Osteocyte (in vitro differentiated cells): ENCODE measurements around the gene SLC26A11. TPM values are rescaled to one million over a fixed set of nuclear protein-coding genes. Genes with fewer than 3 reads are reported as not detected.

Experiments
- DNase-seq: peaks from one replicate; pipeline ENCODE4 v3.0.0; 2021; ENCODE audit warnings: mixed read lengths; ENCODE audit not compliant: unreplicated experiment; ENCODE audit errors: extremely low spot score
- H3K27ac Mint-ChIP-seq: one replicate; pipeline ENCODE4 v1.8.0; 2021; ENCODE audit warnings: mild to moderate bottlenecking, mixed read lengths; ENCODE audit not compliant: unreplicated experiment
- H3K27me3 Mint-ChIP-seq: one replicate; pipeline ENCODE4 v1.8.0; 2021; ENCODE audit warnings: mixed read lengths; ENCODE audit not compliant: unreplicated experiment
- H3K36me3 Mint-ChIP-seq: one replicate; pipeline ENCODE4 v1.8.0; 2021; ENCODE audit warnings: mixed read lengths; ENCODE audit not compliant: unreplicated experiment
- H3K4me1 Mint-ChIP-seq: one replicate; pipeline ENCODE4 v1.8.0; 2021; ENCODE audit warnings: mixed read lengths; ENCODE audit not compliant: unreplicated experiment
- H3K4me3 Mint-ChIP-seq: one replicate; pipeline ENCODE4 v1.8.0; 2021; ENCODE audit warnings: mild to moderate bottlenecking, moderate library complexity, mixed read lengths; ENCODE audit not compliant: unreplicated experiment
- H3K9me3 Mint-ChIP-seq: one replicate; pipeline ENCODE4 v1.8.0; 2021; ENCODE audit warnings: mixed read lengths; ENCODE audit not compliant: unreplicated experiment
- CTCF ChIP-seq: fragments of 200-600 bp; sonication (generic); IDR thresholded peaks from 2 replicates; pipeline ENCODE4 v1.5.0; 2021; ENCODE audit warnings: antibody characterized with exemption, mild to moderate bottlenecking, moderate library complexity
- total RNA-seq: library from RNA; stranded (reverse); gene quantifications from 2 replicates; pipeline ENCODE4 v1.2.1, GENCODE V29; 2021

SLC26A11 gene
- total RNA-seq, 1 donor from 2014 or later: 34.7 TPM

GRCh38 chr17:80245566-80246265 lies 25.5 kb downstream of the SLC26A11 start:
- H3K4me1 Mint-ChIP-seq: no peaks in the 10 kb centered on the region
- H3K4me3 Mint-ChIP-seq: no peak overlapping the region
- no peak overlapping the region for H3K27ac Mint-ChIP-seq
- no peaks in the 10 kb centered on the region for H3K9me3 Mint-ChIP-seq
- no peak for TF ChIP-seq CTCF
- H3K36me3 Mint-ChIP-seq: peaks cover 24% of the 10 kb centered on the region
- H3K27me3 Mint-ChIP-seq: no peaks in the 10 kb centered on the region
- DNase-seq: no peak

GRCh38 chr17:80246266-80246681 lies 26.0 kb downstream of the SLC26A11 start:
- H3K9me3 Mint-ChIP-seq: no peaks in the 10 kb centered on the region
- no peak for DNase-seq
- H3K27me3 Mint-ChIP-seq: no peaks in the 10 kb centered on the region
- H3K4me3 Mint-ChIP-seq: no peak overlapping the region
- no peak for TF ChIP-seq CTCF
- peaks cover 24% of the 10 kb centered on the region for H3K36me3 Mint-ChIP-seq
- H3K4me1 Mint-ChIP-seq: no peaks in the 10 kb centered on the region
- H3K27ac Mint-ChIP-seq: no peak overlapping the region

- Mint-ChIP-seq H3K27ac (no peak overlapping the region), H3K27me3 (no peaks in the 10 kb centered on the region), H3K36me3 (peaks cover 21% of the 10 kb centered on the region), H3K4me1 (no peaks in the 10 kb centered on the region), H3K9me3 (no peaks in the 10 kb centered on the region), H3K4me3 (no peak overlapping the region)
- no peak for DNase-seq
- no peak for TF ChIP-seq CTCF
Measured at GRCh38 chr17:80246726-80247125, 26.5 kb downstream of the SLC26A11 start.

GRCh38 chr17:80247561-80247960 lies 27.3 kb downstream of the SLC26A11 start:
- no peak for TF ChIP-seq CTCF
- H3K9me3 Mint-ChIP-seq: no peaks in the 10 kb centered on the region
- no peaks in the 10 kb centered on the region for H3K27me3 Mint-ChIP-seq
- no peak overlapping the region for H3K27ac Mint-ChIP-seq
- H3K36me3 Mint-ChIP-seq: peaks cover 19% of the 10 kb centered on the region
- H3K4me3 Mint-ChIP-seq: no peak overlapping the region
- no peak for DNase-seq
- no peaks in the 10 kb centered on the region for H3K4me1 Mint-ChIP-seq

- Mint-ChIP-seq H3K4me3 (no peak overlapping the region), H3K27ac (no peak overlapping the region), H3K9me3 (no peaks in the 10 kb centered on the region), H3K36me3 (peaks cover 13% of the 10 kb centered on the region), H3K4me1 (no peaks in the 10 kb centered on the region), H3K27me3 (no peaks in the 10 kb centered on the region)
- DNase-seq: no peak
- no peak for TF ChIP-seq CTCF
Measured at GRCh38 chr17:80248001-80248893, 28.0 kb downstream of the SLC26A11 start.
